HepG2 (cell line): Measurements from ENCODE around the gene PDK1. TPM values are rescaled to one million over a fixed set of nuclear protein-coding genes. Genes with fewer than 3 reads are reported as not detected.

Experiments
- ATAC-seq: fragments of 200-7000 bp; cut with Tn5 transposase; 3 replicates; pipeline ENCODE4 v1.9.1; 2020; ENCODE audit warnings: mild to moderate bottlenecking, moderate library complexity
- BruUV-seq: library from RNA; stranded (reverse); fragments of 400-500 nt; replicated peaks from 2 replicates; lab custom pipeline; 2021; lab: Mats Ljungman, UMichigan
- CTCF ChIA-PET: fragments of 300-600 bp; formaldehyde crosslinking; extraction: SDS; loops from one replicate; lab custom pipeline; 2021; ENCODE audit warnings: low total read pairs, inconsistent platforms, low intra/inter-chr PET ratio; lab: Yijun Ruan, JAX
- POLR2A ChIA-PET: fragments of 350-600 bp; sonication (Branson Sonifier 250); formaldehyde crosslinking; loops from one replicate; lab custom pipeline; 2020; ENCODE audit warnings: antibody characterized with exemption, inconsistent platforms; lab: Yijun Ruan, JAX
- DNase-seq: peaks from one replicate; pipeline ENCODE4 v3.0.0-alpha.2; 2015; ENCODE audit warnings: low spot score
- FAIRE-seq: peaks from 3 replicates; lab custom pipeline; 2011; peaks lifted over from hg19 to GRCh38; lab: Jason Lieb, UNC
- H2AFZ ChIP-seq: one replicate; pipeline ENCODE4 v1.6.1; 2011; ENCODE audit warnings: low read length, inconsistent platforms
- H3K27ac ChIP-seq: fragments of 300-600 bp; 3 replicates; pipeline ENCODE4 v1.8.0; 2011; ENCODE audit warnings: mixed run types, mild to moderate bottlenecking, mixed read lengths, low read length, inconsistent platforms; ENCODE audit not compliant: insufficient read depth; ENCODE audit errors: extremely low read length
- H3K27me3 ChIP-seq, 2 experiments: fragments of 200-600 bp in 1 of 2; 2 replicates in 1 of 2; 3 replicates in 1 of 2; pipeline versions ENCODE4 v1.6.0 to v1.8.0; 2011; ENCODE audit warnings: low read length in 2 of 2, mild to moderate bottlenecking in 2 of 2, moderate library complexity in 2 of 2, inconsistent platforms in 1 of 2; ENCODE audit not compliant: insufficient read depth in 2 of 2, control insufficient read depth in 1 of 2
- H3K36me3 ChIP-seq, 2 experiments: fragments of 200-600 bp in 1 of 2; replicated peaks in 1 of 2; 2 replicates in 1 of 2; 3 replicates in 1 of 2; pipeline versions ENCODE4 v1.5.1 to v1.8.0; 2011; ENCODE audit warnings: low read length in 2 of 2, inconsistent platforms in 1 of 2; ENCODE audit not compliant: insufficient read depth in 2 of 2, control insufficient read depth in 1 of 2
- H3K4me1 ChIP-seq: 2 replicates; pipeline ENCODE4 v1.5.1; 2012; ENCODE audit warnings: low read length, inconsistent platforms; ENCODE audit not compliant: insufficient read depth
- H3K4me2 ChIP-seq: 2 replicates; pipeline ENCODE4 v1.6.0; 2011; ENCODE audit warnings: low read depth, low read length, inconsistent platforms
- H3K4me3 ChIP-seq, 3 experiments: fragments of 200-600 bp in 1 of 3; sonication (generic), shearing (Covaris generic) in 1 of 3; replicated peaks in 1 of 3; 2 replicates each; pipeline ENCODE4 v1.5.1; 2011 to 2016; ENCODE audit warnings: low read length in 3 of 3, inconsistent platforms in 2 of 3, low read depth in 2 of 3, mild to moderate bottlenecking in 2 of 3, control low read depth in 1 of 3, mixed read lengths in 1 of 3; ENCODE audit not compliant: insufficient read depth in 1 of 3
- H3K79me2 ChIP-seq: one replicate; pipeline ENCODE4 v1.6.1; 2011; ENCODE audit warnings: low read length, inconsistent platforms; ENCODE audit not compliant: insufficient read depth
- H3K9ac ChIP-seq: 2 replicates; pipeline ENCODE4 v1.6.0; 2011; ENCODE audit warnings: mild to moderate bottlenecking, low read depth, low read length, inconsistent platforms; ENCODE audit not compliant: insufficient read depth
- H3K9me3 ChIP-seq: 2 replicates; pipeline ENCODE4 v1.5.1; 2012; ENCODE audit warnings: mild to moderate bottlenecking, low read length
- H4K20me1 ChIP-seq: 2 replicates; pipeline ENCODE4 v1.6.0; 2011; ENCODE audit warnings: inconsistent platforms, mild to moderate bottlenecking, low read length, moderate library complexity; ENCODE audit not compliant: insufficient read depth
- FOXA1 ChIP-seq, 2 experiments: fragments of 450-650 bp in 1 of 2; sonication (generic) in 1 of 2; formaldehyde crosslinking in 1 of 2; IDR thresholded peaks; 2 replicates each; pipeline versions ENCODE4 v1.4.0 to v1.6.1; 2016 to 2020; ENCODE audit warnings: missing genetic modification reagents in 1 of 2
- MAFK ChIP-seq, 2 experiments: IDR thresholded peaks in 1 of 2; conservative IDR thresholded peaks in 1 of 2; 2 replicates each; pipeline ENCODE4 v1.6.1; 2011; ENCODE audit warnings: improper control_type of control experiment in 2 of 2, low read length in 2 of 2
- POLR2A ChIP-seq, 2 experiments: IDR thresholded peaks; 2 replicates each; pipeline ENCODE4 v1.6.1; 2011; ENCODE audit warnings: low read depth in 2 of 2, low read length in 2 of 2, mild to moderate bottlenecking in 1 of 2, moderate library complexity in 1 of 2; ENCODE audit not compliant: insufficient read depth in 1 of 2
- SIN3A ChIP-seq: IDR thresholded peaks from 2 replicates; pipeline ENCODE4 v1.6.1; 2011; ENCODE audit warnings: low read depth, mild to moderate bottlenecking, control low read depth, low read length, borderline replicate concordance
- ZNF546 ChIP-seq: sonication (generic); formaldehyde crosslinking; conservative IDR thresholded peaks from 2 replicates; pipeline ENCODE4 v1.8.1; 2023; ENCODE audit warnings: mild to moderate bottlenecking, missing genetic modification reagents
- whole genome bisulfite sequencing: methylation state at CpG from one replicate; pipeline ENCODE4 v1.1.6; 2017; ENCODE audit warnings: low lambda C conversion rate; 5-methylcytosine and 5-hydroxymethylcytosine counted together
- in situ Hi-C: cut with HindIII; loops from 2 replicates; pipeline ENCODE4 v1.10.0; 2017; ENCODE audit warnings: low pct_unique_long_range_greater_than_20kb; ENCODE audit not compliant: extremely low pct_ligation_motif_present
- intact Hi-C: fragments of 100-400 bp; cut with micrococcal nuclease; formaldehyde crosslinking; loops from one replicate; pipeline ENCODE4 v1.10.0; 2022; ENCODE audit not compliant: unreplicated experiment
- polyA plus RNA-seq, 8 experiments: library from polyadenylated mRNA; depleted of rRNA in 3 of 8; stranded (reverse) in 7 of 8; unstranded in 1 of 8; fragments of >200 nt; fragmentation: Illumina TruSeq in 4 of 8; extraction: Trizol in 4 of 8; gene quantifications; 2 replicates each; pipeline versions ENCODE4 v1.2.1 to v1.2.3, GENCODE V29; 2011 to 2016; ENCODE audit warnings: low read depth in 4 of 8, missing spikeins in 1 of 8, mixed read lengths in 1 of 8; ENCODE audit not compliant: insufficient read depth in 1 of 8
- total RNA-seq, 5 experiments: library from RNA; depleted of rRNA; stranded (reverse); fragments of >200 nt; fragmentation: Illumina TruSeq; extraction: Trizol; gene quantifications; 2 replicates each; pipeline ENCODE4 v1.2.3, GENCODE V29; 2016; ENCODE audit warnings: low read depth in 1 of 5
- TF ChIP-seq, protein P1 (sequence below): sonication (generic); formaldehyde crosslinking; conservative IDR thresholded peaks from 2 replicates; pipeline ENCODE4 v1.8.0; 2022; ENCODE audit warnings: mild to moderate bottlenecking, moderate library complexity, missing genetic modification reagents
- TF ChIP-seq, protein P2 (sequence below): sonication (generic); formaldehyde crosslinking; IDR thresholded peaks from 2 replicates; pipeline ENCODE4 v1.8.0; 2022; ENCODE audit warnings: mild to moderate bottlenecking, missing genetic modification reagents, borderline replicate concordance

PDK1 gene
- total and polyA plus RNA-seq, 2 of the 13 experiments (the other 11 are each of a cell fraction or from before 2014, with no cell fraction given), result 11.9 to 96.9 TPM

DNA sequence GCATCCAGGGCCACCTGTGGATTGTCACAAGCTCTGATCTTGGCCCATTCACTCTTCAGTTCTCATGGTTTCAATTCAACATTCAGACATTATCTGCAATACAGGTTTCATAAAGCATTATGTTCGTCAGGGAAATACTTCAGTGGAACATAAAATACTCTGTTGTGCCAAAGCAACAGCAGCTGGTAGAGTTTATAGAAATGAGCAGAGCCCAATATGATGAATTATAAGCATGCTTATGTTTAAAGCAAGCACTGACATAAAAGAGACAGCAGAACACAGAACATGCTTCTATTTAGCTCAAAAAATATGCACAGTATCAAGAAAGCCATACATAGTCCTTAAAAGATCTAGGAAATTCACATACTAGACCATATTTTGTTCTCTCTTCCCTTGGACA is 71.3 kb downstream of the PDK1 start:
- no peak for ATAC-seq
- H2AFZ ChIP-seq, result no peak overlapping the region
- no peaks in the 10 kb centered on the region for H3K4me1 ChIP-seq
- no peak for FAIRE-seq
- in situ Hi-C loops, result no loop called here
- WGBS, result 100% methylated on average over 1 of the region's 1 CpG
- POLR2A ChIA-PET, result no interaction called here
- no peak overlapping the region for H3K9ac ChIP-seq
- BruUV-seq, result no TSS peak
- H4K20me1 ChIP-seq, result no peaks in the 10 kb centered on the region
- H3K36me3 ChIP-seq, result peaks cover 3 to 13% of the 10 kb centered on the region in 2 experiments; a peak in 2 of 5 replicates
- intact Hi-C loops, result no loop called here
- no peak for DNase-seq
- no peak overlapping the region for H3K27ac ChIP-seq
- no peaks in the 10 kb centered on the region for H3K9me3 ChIP-seq
- no peaks in the 10 kb centered on the region for H3K79me2 ChIP-seq
- H3K27me3 ChIP-seq, result no peaks in the 10 kb centered on the region
- H3K4me2 ChIP-seq, result no peak overlapping the region
- no peak overlapping the region for H3K4me3 ChIP-seq
- no peak for TF ChIP-seq SIN3A
- no peak for TF ChIP-seq ZNF546 (CRISPR knock-in tag)
- TF ChIP-seq POLR2A (IDR thresholded peaks at IDR 0.05; ENCODE audit: insufficient read depth in 1 of 2, low read depth in 2 of 2, low read length in 2 of 2), result no peak
- TF ChIP-seq, protein P1, sequence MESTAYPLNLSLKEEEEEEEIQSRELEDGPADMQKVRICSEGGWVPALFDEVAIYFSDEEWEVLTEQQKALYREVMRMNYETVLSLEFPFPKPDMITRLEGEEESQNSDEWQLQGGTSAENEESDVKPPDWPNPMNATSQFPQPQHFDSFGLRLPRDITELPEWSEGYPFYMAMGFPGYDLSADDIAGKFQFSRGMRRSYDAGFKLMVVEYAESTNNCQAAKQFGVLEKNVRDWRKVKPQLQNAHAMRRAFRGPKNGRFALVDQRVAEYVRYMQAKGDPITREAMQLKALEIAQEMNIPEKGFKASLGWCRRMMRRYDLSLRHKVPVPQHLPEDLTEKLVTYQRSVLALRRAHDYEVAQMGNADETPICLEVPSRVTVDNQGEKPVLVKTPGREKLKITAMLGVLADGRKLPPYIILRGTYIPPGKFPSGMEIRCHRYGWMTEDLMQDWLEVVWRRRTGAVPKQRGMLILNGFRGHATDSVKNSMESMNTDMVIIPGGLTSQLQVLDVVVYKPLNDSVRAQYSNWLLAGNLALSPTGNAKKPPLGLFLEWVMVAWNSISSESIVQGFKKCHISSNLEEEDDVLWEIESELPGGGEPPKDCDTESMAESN (CRISPR knock-in tag), result no peak
- TF ChIP-seq, protein P2, sequence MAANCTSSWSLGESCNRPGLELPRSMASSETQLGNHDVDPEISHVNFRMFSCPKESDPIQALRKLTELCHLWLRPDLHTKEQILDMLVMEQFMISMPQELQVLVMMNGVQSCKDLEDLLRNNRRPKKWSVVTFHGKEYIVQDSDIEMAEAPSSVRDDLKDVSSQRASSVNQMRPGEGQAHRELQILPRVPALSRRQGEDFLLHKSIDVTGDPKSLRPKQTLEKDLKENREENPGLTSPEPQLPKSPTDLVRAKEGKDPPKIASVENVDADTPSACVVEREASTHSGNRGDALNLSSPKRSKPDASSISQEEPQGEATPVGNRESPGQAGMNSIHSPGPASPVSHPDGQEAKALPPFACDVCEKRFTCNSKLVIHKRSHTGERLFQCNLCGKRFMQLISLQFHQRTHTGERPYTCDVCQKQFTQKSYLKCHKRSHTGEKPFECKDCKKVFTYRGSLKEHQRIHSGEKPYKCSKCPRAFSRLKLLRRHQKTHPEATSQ, result no peak
- no peak for TF ChIP-seq MAFK (conservative IDR thresholded peaks at IDR 0.05 in 1 of 2, IDR thresholded peaks at IDR 0.05 in 1 of 2; ENCODE audit: low read length in 2 of 2)
- TF ChIP-seq FOXA1 (IDR thresholded peaks at IDR 0.05), result no peak
- TF ChIP-seq FOXA1 (CRISPR knock-in tag; IDR thresholded peaks at IDR 0.05), result no peak
- TF ChIP-seq, all 625 proteins: peak for 0
- CTCF ChIA-PET, result no interaction called here
